Measurements from ENCODE around the gene ADRA2C. TPM values are rescaled to one million over a fixed set of nuclear protein-coding genes. Genes with fewer than 3 reads are reported as not detected.

Gene ADRA2C
- total and polyA plus RNA-seq, 9 of the 15 experiments (the other 6 are each of a cell fraction or from before 2014, with no cell fraction given): 0.06 to 0.58 (median 0.14) TPM; not detected in 2

- H3K4me1 ChIP-seq (replicated peaks in 1 of 2; ENCODE audit: control insufficient read depth in 2 of 2, insufficient read depth in 2 of 2, low read length in 2 of 2): peaks cover 0 to 14% of the 10 kb centered on the region in 2 experiments; a peak in 3 of 5 replicates
- ChIA-PET POLR2A (no interaction called here), CTCF (ENCODE audit: low intra/inter-chr PET ratio) (no interaction called here)
- H3K4me3 ChIP-seq: no peak overlapping the region
- TF ChIP-seq CC2D1A (IDR thresholded peaks at IDR 0.05): no peak
- no peak for TF ChIP-seq KDM2B (CRISPR knock-in tag; IDR thresholded peaks at IDR 0.05)
- no peak for TF ChIP-seq ZFX (CRISPR knock-in tag; IDR thresholded peaks at IDR 0.05)
- no peak for TF ChIP-seq SP2 (IDR thresholded peaks at IDR 0.05; ENCODE audit: extremely low read depth, low read depth, low read length, poor library complexity, severe bottlenecking)
- TF ChIP-seq RBM22 (IDR thresholded peaks at IDR 0.05; ENCODE audit: low read depth, low read length, poor library complexity, severe bottlenecking): no peak
- TF ChIP-seq ZFP30 (CRISPR knock-in tag; IDR thresholded peaks at IDR 0.05; ENCODE audit: borderline replicate concordance): no peak
- H3K9me1 ChIP-seq (ENCODE audit: control insufficient read depth, insufficient read depth, low read length): no peaks in the 10 kb centered on the region
- H3K79me2 ChIP-seq (ENCODE audit: control insufficient read depth, insufficient read depth, low read length): no peaks in the 10 kb centered on the region
- no peaks in the 10 kb centered on the region for H3K36me3 ChIP-seq (ENCODE audit: control insufficient read depth, insufficient read depth, low read length)
- DNase-seq (ENCODE audit: extremely low read depth in 1 of 4, low spot score in 3 of 4) (no peak), ATAC-seq (no peak), FAIRE-seq (no peak)
- H4K20me1 ChIP-seq (replicated peaks; ENCODE audit: control insufficient read depth, insufficient read depth, low read length): peaks cover 22% of the 10 kb centered on the region; the same call in 1 of the 2 replicates
- WGBS (ENCODE audit: insufficient coverage, low coverage, missing lambda C conversion rate): 1% methylated on average over 16 of the region's 16 CpGs
- H2AFZ ChIP-seq (ENCODE audit: low read depth, low read length): no peak overlapping the region
- BruUV-seq (replicated peaks): no TSS peak
- no peaks in the 10 kb centered on the region for H3K9me3 ChIP-seq (replicated peaks; ENCODE audit: control insufficient read depth, insufficient read depth, low read depth, low read length)
- intact Hi-C loops (cut with micrococcal nuclease): no loop called here
- no peak overlapping the region for H3K27ac ChIP-seq (ENCODE audit: extremely low read depth, low read depth, low read length)
- peaks cover 29 to 77% of the 10 kb centered on the region in 2 experiments; a peak in 4 of 5 replicates for H3K27me3 ChIP-seq (ENCODE audit: control insufficient read depth in 2 of 2, insufficient read depth in 2 of 2, low read length in 2 of 2)
- H3K4me2 ChIP-seq (ENCODE audit: insufficient read depth, low read length): no peak overlapping the region
- no peak overlapping the region for H3K9ac ChIP-seq (ENCODE audit: insufficient read depth in 1 of 2, low read depth in 2 of 2, low read length in 2 of 2)
- in situ Hi-C loops (cut with MboI): loop anchor here (10.0 kb wide), 1 partner anchor 170 kb away; no protein-coding TSS in a partner anchor
Measured at GRCh38 chr4:3775005-3775404, 8.8 kb downstream of the ADRA2C start.

- intact Hi-C loops (cut with micrococcal nuclease) (no loop called here), in situ Hi-C loops (cut with MboI) (loop anchor here (10.0 kb wide), 1 partner anchor 169 kb away; no protein-coding TSS in a partner anchor)
- FAIRE-seq: no peak
- TF ChIP-seq SETDB1 (IDR thresholded peaks at IDR 0.05; ENCODE audit: low read length): no peak
- TF ChIP-seq ZNF324 (CRISPR knock-in tag; IDR thresholded peaks at IDR 0.05): no peak
- Histone ChIP-seq H3K9ac (ENCODE audit: insufficient read depth in 1 of 2, low read depth in 2 of 2, low read length in 2 of 2) (no peak overlapping the region), H3K36me3 (ENCODE audit: control insufficient read depth, insufficient read depth, low read length) (no peaks in the 10 kb centered on the region), H3K79me2 (ENCODE audit: control insufficient read depth, insufficient read depth, low read length) (no peaks in the 10 kb centered on the region), H3K9me1 (ENCODE audit: control insufficient read depth, insufficient read depth, low read length) (no peaks in the 10 kb centered on the region), H4K20me1 (replicated peaks; ENCODE audit: control insufficient read depth, insufficient read depth, low read length) (peaks cover 22% of the 10 kb centered on the region; the same call in 1 of the 2 replicates), H3K4me1 (replicated peaks in 1 of 2; ENCODE audit: control insufficient read depth in 2 of 2, insufficient read depth in 2 of 2, low read length in 2 of 2) (peaks cover 4 to 19% of the 10 kb centered on the region in 2 experiments; a peak in 3 of 5 replicates), H2AFZ (ENCODE audit: low read depth, low read length) (no peak overlapping the region), H3K9me3 (replicated peaks; ENCODE audit: control insufficient read depth, insufficient read depth, low read depth, low read length) (no peaks in the 10 kb centered on the region), H3K27ac (ENCODE audit: extremely low read depth, low read depth, low read length) (no peak overlapping the region), H3K4me3 (no peak overlapping the region), H3K27me3 (ENCODE audit: control insufficient read depth in 2 of 2, insufficient read depth in 2 of 2, low read length in 2 of 2) (peaks cover 29 to 74% of the 10 kb centered on the region in 2 experiments; a peak in 4 of 5 replicates), H3K4me2 (ENCODE audit: insufficient read depth, low read length) (no peak overlapping the region)
- no TSS peak for BruUV-seq (replicated peaks)
- 0% methylated on average over 4 of the region's 4 CpGs for WGBS (ENCODE audit: insufficient coverage, low coverage, missing lambda C conversion rate)
- ChIA-PET CTCF (ENCODE audit: low intra/inter-chr PET ratio) (no interaction called here), POLR2A (no interaction called here)
- DNase-seq (ENCODE audit: extremely low read depth in 1 of 4, low spot score in 3 of 4): no peak
- no peak for ATAC-seq
Measured at GRCh38 chr4:3775576-3775975, 9.4 kb downstream of the ADRA2C start.

Measured in K562 (cell line).